ENCODE data around the gene KCND2. TPM values are rescaled to one million over a fixed set of nuclear protein-coding genes. Genes with fewer than 3 reads are reported as not detected.

Gene KCND2
- total and polyA plus RNA-seq, 12 donors, result 0.04 to 0.64 (median 0.16) TPM; not detected in 4

DNA sequence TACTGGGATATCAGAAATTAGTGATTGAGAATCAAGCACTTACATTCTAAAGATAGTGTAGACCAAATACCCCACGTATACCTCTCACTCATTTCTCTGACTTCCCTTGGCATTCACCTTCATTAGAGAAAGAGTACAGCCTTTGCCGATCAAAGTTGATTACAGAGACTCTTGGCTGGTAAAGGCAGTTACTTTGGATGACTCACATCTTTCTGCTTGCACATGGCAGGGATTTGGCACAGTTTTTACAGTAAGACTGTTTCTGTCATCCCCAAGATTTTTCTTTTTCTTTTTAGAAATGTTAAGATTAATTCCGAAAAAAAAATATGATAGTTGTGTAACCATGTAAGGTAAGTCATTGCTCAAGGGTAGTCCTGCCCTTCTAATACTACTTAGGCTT, 442.0 kb downstream of the KCND2 start:
- Histone ChIP-seq H3K4me3 (no peak overlapping the region), H3K27me3 (peaks cover 0 to 6% (median 0%) of the 10 kb centered on the region in 7 donors), H3K27ac (no peak overlapping the region), H3K36me3 (no peaks in the 10 kb centered on the region), H3K9me3 (no peaks in the 10 kb centered on the region), H3K4me1 (no peaks in the 10 kb centered on the region)
- intact Hi-C loops (cut with DNase I), result no loop called here
- 70 to 74% methylated on average over 3 of the region's 3 CpGs for WGBS, 2 donors
- TF ChIP-seq CTCF (IDR thresholded peaks at IDR 0.05), result no peak
- ATAC-seq (no peak), DNase-seq (no peak)

DNA sequence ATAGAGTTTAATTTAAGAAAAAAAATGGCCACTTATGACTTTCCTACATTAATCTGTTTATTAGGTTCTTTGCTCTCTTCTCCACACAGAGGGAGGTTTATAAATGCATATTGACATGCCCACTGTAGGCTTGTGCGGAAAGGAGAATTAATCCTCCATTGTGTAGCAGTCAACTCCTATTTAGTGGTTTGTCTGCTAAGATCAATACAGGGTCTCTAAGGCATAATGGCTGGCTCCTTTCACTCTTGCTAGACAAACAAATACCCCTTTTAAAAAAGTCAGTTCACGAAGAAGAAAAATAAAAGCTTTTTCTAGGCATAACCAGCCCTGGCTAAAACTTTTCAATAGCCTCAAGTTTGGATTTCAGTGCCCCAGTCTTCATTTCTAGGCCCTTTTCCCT, 443.3 kb downstream of the KCND2 start:
- H3K36me3 ChIP-seq, result no peaks in the 10 kb centered on the region
- intact Hi-C loops (cut with DNase I), result no loop called here
- WGBS, 2 donors, result 82 to 86% methylated on average over 2 of the region's 2 CpGs
- peaks cover 0 to 6% (median 0%) of the 10 kb centered on the region in 7 donors for H3K27me3 ChIP-seq
- DNase-seq (no peak), ATAC-seq (no peak)
- no peak overlapping the region for H3K4me3 ChIP-seq
- H3K9me3 ChIP-seq, result no peaks in the 10 kb centered on the region
- TF ChIP-seq CTCF (IDR thresholded peaks at IDR 0.05), result no peak
- no peaks in the 10 kb centered on the region for H3K4me1 ChIP-seq
- H3K27ac ChIP-seq, result no peak overlapping the region

- Histone ChIP-seq H3K27me3 (peaks cover 0 to 6% (median 0%) of the 10 kb centered on the region in 7 donors), H3K36me3 (no peaks in the 10 kb centered on the region), H3K27ac (no peak overlapping the region), H3K4me3 (no peak overlapping the region), H3K9me3 (no peaks in the 10 kb centered on the region), H3K4me1 (no peaks in the 10 kb centered on the region)
- 75 to 76% methylated on average over 4 of the region's 4 CpGs for WGBS, 2 donors
- TF ChIP-seq CTCF (IDR thresholded peaks at IDR 0.05), result no peak
- intact Hi-C loops (cut with DNase I), result no loop called here
- DNase-seq (no peak), ATAC-seq (no peak)
Measured at GRCh38 chr7:120717166-120717565, 444.2 kb downstream of the KCND2 start.

GRCh38 chr7:120718361-120718760, 445.4 kb downstream of the KCND2 start:
- no peaks in the 10 kb centered on the region for H3K4me1 ChIP-seq
- DNase-seq (no peak), ATAC-seq (no peak)
- no peak for TF ChIP-seq CTCF (IDR thresholded peaks at IDR 0.05)
- H3K36me3 ChIP-seq, result no peaks in the 10 kb centered on the region
- no peak overlapping the region for H3K4me3 ChIP-seq
- H3K27me3 ChIP-seq, result peaks cover 0 to 6% (median 0%) of the 10 kb centered on the region in 7 donors
- no peak overlapping the region for H3K27ac ChIP-seq
- 83 to 85% methylated on average over 2 of the region's 2 CpGs for WGBS, 2 donors
- H3K9me3 ChIP-seq, result no peaks in the 10 kb centered on the region
- intact Hi-C loops (cut with DNase I), result no loop called here

Measured in heart right ventricle (tissue), 16 donors.